GM23338 (cell line): ENCODE data around the gene CTCFL. TPM values are rescaled to one million over a fixed set of nuclear protein-coding genes. Genes with fewer than 3 reads are reported as not detected.
A peak's percentile ranks its signal among the peaks of the same experiment; 100 is the strongest.

Experiments
- ATAC-seq: fragments of 200-7000 bp; cut with Tn5 transposase; 3 replicates; pipeline ENCODE4 v1.9.1; 2020
- DNase-seq: peaks from one replicate; pipeline ENCODE4 v3.0.0-alpha.2; 2015; ENCODE audit warnings: low spot score
- H2AFZ ChIP-seq: fragments of 200-600 bp; sonication (generic); 2 replicates; pipeline ENCODE4 v1.8.0; 2016; ENCODE audit warnings: antibody characterized with exemption, mild to moderate bottlenecking, moderate library complexity
- H3F3A ChIP-seq: fragments of 200-600 bp; sonication (generic); replicated peaks from 2 replicates; pipeline ENCODE4 v1.8.0; 2017; ENCODE audit warnings: antibody characterized with exemption, mixed run types, low read depth
- H3K27ac ChIP-seq: fragments of 200-600 bp; sonication (generic); 2 replicates; pipeline ENCODE4 v1.6.1; 2016; ENCODE audit warnings: low read depth
- H3K27me3 ChIP-seq: fragments of 200-600 bp; sonication (generic); 2 replicates; pipeline ENCODE4 v1.8.0; 2016; ENCODE audit warnings: mild to moderate bottlenecking, mixed run types, moderate library complexity; ENCODE audit not compliant: insufficient read depth
- H3K36me3 ChIP-seq: fragments of 200-600 bp; sonication (generic); 2 replicates; pipeline ENCODE4 v1.8.0; 2016; ENCODE audit warnings: mild to moderate bottlenecking; ENCODE audit not compliant: insufficient read depth
- H3K4me1 ChIP-seq: fragments of 200-600 bp; sonication (generic); 2 replicates; pipeline ENCODE4 v1.8.0; 2016; ENCODE audit warnings: mild to moderate bottlenecking, moderate library complexity; ENCODE audit not compliant: insufficient read depth
- H3K4me2 ChIP-seq: fragments of 200-600 bp; sonication (generic); 2 replicates; pipeline ENCODE4 v1.7.1; 2017; ENCODE audit warnings: mixed run types
- H3K4me3 ChIP-seq: fragments of 200-600 bp; sonication (generic); 2 replicates; pipeline ENCODE4 v1.6.1; 2016; ENCODE audit warnings: mixed run types
- H3K79me2 ChIP-seq: fragments of 200-600 bp; sonication (generic); replicated peaks from 2 replicates; pipeline ENCODE4 v1.8.0; 2017; ENCODE audit warnings: mild to moderate bottlenecking; ENCODE audit not compliant: insufficient read depth
- H3K9me2 ChIP-seq: fragments of 200-600 bp; sonication (generic); 2 replicates; pipeline ENCODE4 v1.8.0; 2017; ENCODE audit not compliant: insufficient read depth
- H4K20me1 ChIP-seq: fragments of 200-600 bp; sonication (generic); replicated peaks from 2 replicates; pipeline ENCODE4 v1.8.0; 2017; ENCODE audit warnings: mild to moderate bottlenecking; ENCODE audit not compliant: insufficient read depth
- H3K27ac Mint-ChIP-seq: 2 replicates; pipeline ENCODE4 v1.8.0; 2020; ENCODE audit warnings: inconsistent platforms, mild to moderate bottlenecking, moderate library complexity, mixed read lengths
- H3K27me3 Mint-ChIP-seq: 3 replicates; pipeline ENCODE4 v1.8.0; 2022; ENCODE audit warnings: low read depth, mild to moderate bottlenecking, moderate library complexity, mixed read lengths, inconsistent platforms; ENCODE audit not compliant: insufficient read depth, poor library complexity
- H3K36me3 Mint-ChIP-seq: 3 replicates; pipeline ENCODE4 v1.8.0; 2021; ENCODE audit warnings: low read depth, mild to moderate bottlenecking, inconsistent platforms, moderate library complexity, mixed read lengths
- H3K4me1 Mint-ChIP-seq: 3 replicates; pipeline ENCODE4 v1.8.0; 2020; ENCODE audit warnings: mild to moderate bottlenecking, inconsistent platforms, mixed read lengths
- H3K4me3 Mint-ChIP-seq: 3 replicates; pipeline ENCODE4 v1.8.0; 2021; ENCODE audit warnings: moderate library complexity, mild to moderate bottlenecking, inconsistent platforms, mixed read lengths
- H3K9me3 Mint-ChIP-seq: 3 replicates; pipeline ENCODE4 v1.8.0; 2020; ENCODE audit warnings: moderate library complexity, mild to moderate bottlenecking, inconsistent platforms, mixed read lengths
- CTCF ChIP-seq, 2 experiments: fragments of 200-600 bp in 1 of 2; sonication (generic) in 1 of 2; conservative IDR thresholded peaks; 2 replicates each; pipeline versions ENCODE4 v1.5.1 to v1.6.1; 2016 to 2017; ENCODE audit warnings: antibody characterized with exemption in 2 of 2, low read depth in 2 of 2, mild to moderate bottlenecking in 2 of 2, moderate library complexity in 1 of 2
- ETS1 ChIP-seq: IDR thresholded peaks from 2 replicates; pipeline ENCODE4 v1.6.1; 2016; ENCODE audit warnings: antibody characterized with exemption
- REST ChIP-seq: IDR thresholded peaks from one replicate; pipeline ENCODE4 v1.6.1; 2018; ENCODE audit warnings: antibody characterized with exemption; ENCODE audit not compliant: unreplicated experiment
- ZNF462 ChIP-seq: fragments of 250-450 bp; sonication (Bioruptor Pico); IDR thresholded peaks from 2 replicates; pipeline ENCODE4 v1.5.0; 2020; ENCODE audit warnings: mild to moderate bottlenecking, moderate library complexity
- polyA plus RNA-seq: library from polyadenylated mRNA; unstranded; fragments of >200 nt; fragmentation: Nextera tagmentation; extraction: Ambion mirVana; gene quantifications from 2 replicates; pipeline ENCODE4 v1.2.1, GENCODE V29; 2016
- total RNA-seq: library from RNA; depleted of rRNA; stranded (reverse); fragments of >200 nt; shearing (Covaris generic); gene quantifications from 2 replicates; pipeline ENCODE4 v1.2.3, GENCODE V29; 2014

CTCFL gene
- total and polyA plus RNA-seq, 2 experiments from 2014 or later = 0.55 to 1.4 TPM

- ATAC-seq = no peak
- Histone ChIP-seq H4K20me1 (no peaks in the 10 kb centered on the region), H3K79me2 (no peaks in the 10 kb centered on the region), H3K36me3 (no peaks in the 10 kb centered on the region), H3K27ac (no peak overlapping the region), H3K9me2 (no peaks in the 10 kb centered on the region), H3F3A (no peaks in the 10 kb centered on the region), H3K4me1 (peaks cover 17% of the 10 kb centered on the region), H2AFZ (peak overlapping the region; percentile 38), H3K27me3 (no peaks in the 10 kb centered on the region), H3K4me2 (no peak overlapping the region; the same call in 1 of the 2 replicates), H3K4me3 (no peak overlapping the region)
- peaks cover 2% of the 10 kb centered on the region for H3K27me3 Mint-ChIP-seq
- TF ChIP-seq CTCF (conservative IDR thresholded peaks at IDR 0.05; ENCODE audit: low read depth in 2 of 2) (no peak), ETS1 (no peak), REST (no peak), ZNF462 (CRISPR knock-in tag) (no peak)
- H3K4me1 Mint-ChIP-seq = peaks cover 34% of the 10 kb centered on the region
- no peak overlapping the region; the same call in 1 of the 2 replicates for H3K27ac Mint-ChIP-seq
- H3K4me3 Mint-ChIP-seq = no peak overlapping the region
- no peak for DNase-seq
- no peaks in the 10 kb centered on the region for H3K9me3 Mint-ChIP-seq
- H3K36me3 Mint-ChIP-seq = no peaks in the 10 kb centered on the region
Measured at GRCh38 chr20:57482796-57483195, 42.1 kb downstream of the CTCFL start.
